Stimulated activated CD4-positive, alpha-beta T cell treated with anti-CD3 and anti-CD28 coated beads, Interleukin-15, amount 100 ng/mL, for 24 hours (primary cell): Measurements from ENCODE around the gene TMEM229B.
"Not testable (repeated sequence)": the region's sequence is repeated elsewhere in the genome, so short reads cannot be mapped to it uniquely, and the experiment has no call there.

ENCODE experiments used
- DNase-seq: peaks from one replicate; pipeline ENCODE4 v3.0.0-alpha.2; 2020

Gene TMEM229B

GRCh38 chr14:67483579-67484285 is 4.8 kb downstream of the TMEM229B start:
- DNase-seq, result no peak

GRCh38 chr14:67482231-67483164 is 6.0 kb downstream of the TMEM229B start:
- no peak for DNase-seq

- no peak for DNase-seq
Measured at GRCh38 chr14:67480011-67480410, 8.5 kb downstream of the TMEM229B start.

GRCh38 chr14:67478800-67479084 is 9.8 kb downstream of the TMEM229B start:
- no peak for DNase-seq

GRCh38 chr14:67477926-67478799 is 10.4 kb downstream of the TMEM229B start:
- no peak for DNase-seq

GRCh38 chr14:67474366-67474765 is 14.2 kb downstream of the TMEM229B start:
- DNase-seq, result no peak

- no peak for DNase-seq
Measured at GRCh38 chr14:67473290-67474082, 15.0 kb downstream of the TMEM229B start.

- DNase-seq, result no peak
Measured at GRCh38 chr14:67472726-67473125, 15.8 kb downstream of the TMEM229B start.

GRCh38 chr14:67469954-67470353 is 18.6 kb downstream of the TMEM229B start:
- no peak for DNase-seq

GRCh38 chr14:67468378-67468730 is 20.2 kb downstream of the TMEM229B start:
- DNase-seq, result no peak

- no peak for DNase-seq
Measured at GRCh38 chr14:67467134-67467533, 21.4 kb downstream of the TMEM229B start.

GRCh38 chr14:67464879-67465278 is 23.6 kb downstream of the TMEM229B start:
- DNase-seq, result no peak

GRCh38 chr14:67464377-67464776 is 24.1 kb downstream of the TMEM229B start:
- DNase-seq, result no peak

- DNase-seq, result no peak
Measured at GRCh38 chr14:67463900-67464299, 24.6 kb downstream of the TMEM229B start.

GRCh38 chr14:67461996-67462395 is 26.5 kb downstream of the TMEM229B start:
- DNase-seq, result no peak

GRCh38 chr14:67461341-67461985 is 27.1 kb downstream of the TMEM229B start:
- no peak for DNase-seq

- DNase-seq, result no peak
Measured at GRCh38 chr14:67459336-67459735, 29.2 kb downstream of the TMEM229B start.

- DNase-seq, result no peak
Measured at GRCh38 chr14:67457782-67458181, 30.7 kb downstream of the TMEM229B start.

- DNase-seq, result no peak
Measured at GRCh38 chr14:67456732-67457131, 31.8 kb downstream of the TMEM229B start.

- DNase-seq, result no peak
Measured at GRCh38 chr14:67453575-67454300, 34.8 kb downstream of the TMEM229B start.

GRCh38 chr14:67451667-67452066 is 36.9 kb downstream of the TMEM229B start:
- not testable (repeated sequence) for DNase-seq
